AG10803 (cell line): ENCODE measurements around the gene KIAA1217.

Experiments used
- DNase-seq: peaks from one replicate; pipeline ENCODE4 v3.0.0; 2010; ENCODE audit warnings: low read depth
- H3K4me3 ChIP-seq: 2 replicates; pipeline ENCODE4 v1.5.1; 2011; ENCODE audit warnings: mild to moderate bottlenecking, low read length, control low read depth
- TF ChIP-seq, protein P1 (sequence below): conservative IDR thresholded peaks from 2 replicates; pipeline ENCODE4 v1.5.1; 2011; ENCODE audit warnings: mild to moderate bottlenecking, low read length, control low read depth, inconsistent platforms

KIAA1217 gene

DNA sequence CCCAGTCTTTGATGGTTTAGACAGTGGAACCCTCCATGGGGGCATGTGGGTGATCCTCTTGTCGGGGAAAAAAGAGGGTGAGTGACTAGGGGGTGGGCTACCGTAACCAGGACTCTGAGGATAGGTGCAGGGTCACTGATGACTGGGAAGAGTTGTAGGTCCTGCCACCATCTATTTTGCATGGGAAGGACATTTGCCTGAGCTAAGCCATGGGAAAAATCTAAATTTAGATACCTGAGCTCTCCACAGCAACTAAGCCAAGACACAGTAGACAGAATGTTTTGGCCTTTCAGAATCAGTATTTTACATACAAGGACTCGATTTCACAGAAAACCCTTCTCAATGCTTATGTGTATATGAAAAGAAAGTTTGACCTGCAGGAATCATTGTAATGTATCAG, 52.7 kb downstream of the KIAA1217 start:
- TF ChIP-seq, protein P1, sequence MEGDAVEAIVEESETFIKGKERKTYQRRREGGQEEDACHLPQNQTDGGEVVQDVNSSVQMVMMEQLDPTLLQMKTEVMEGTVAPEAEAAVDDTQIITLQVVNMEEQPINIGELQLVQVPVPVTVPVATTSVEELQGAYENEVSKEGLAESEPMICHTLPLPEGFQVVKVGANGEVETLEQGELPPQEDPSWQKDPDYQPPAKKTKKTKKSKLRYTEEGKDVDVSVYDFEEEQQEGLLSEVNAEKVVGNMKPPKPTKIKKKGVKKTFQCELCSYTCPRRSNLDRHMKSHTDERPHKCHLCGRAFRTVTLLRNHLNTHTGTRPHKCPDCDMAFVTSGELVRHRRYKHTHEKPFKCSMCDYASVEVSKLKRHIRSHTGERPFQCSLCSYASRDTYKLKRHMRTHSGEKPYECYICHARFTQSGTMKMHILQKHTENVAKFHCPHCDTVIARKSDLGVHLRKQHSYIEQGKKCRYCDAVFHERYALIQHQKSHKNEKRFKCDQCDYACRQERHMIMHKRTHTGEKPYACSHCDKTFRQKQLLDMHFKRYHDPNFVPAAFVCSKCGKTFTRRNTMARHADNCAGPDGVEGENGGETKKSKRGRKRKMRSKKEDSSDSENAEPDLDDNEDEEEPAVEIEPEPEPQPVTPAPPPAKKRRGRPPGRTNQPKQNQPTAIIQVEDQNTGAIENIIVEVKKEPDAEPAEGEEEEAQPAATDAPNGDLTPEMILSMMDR = no peak
- no peak for DNase-seq
- no peak overlapping the region for H3K4me3 ChIP-seq

DNA sequence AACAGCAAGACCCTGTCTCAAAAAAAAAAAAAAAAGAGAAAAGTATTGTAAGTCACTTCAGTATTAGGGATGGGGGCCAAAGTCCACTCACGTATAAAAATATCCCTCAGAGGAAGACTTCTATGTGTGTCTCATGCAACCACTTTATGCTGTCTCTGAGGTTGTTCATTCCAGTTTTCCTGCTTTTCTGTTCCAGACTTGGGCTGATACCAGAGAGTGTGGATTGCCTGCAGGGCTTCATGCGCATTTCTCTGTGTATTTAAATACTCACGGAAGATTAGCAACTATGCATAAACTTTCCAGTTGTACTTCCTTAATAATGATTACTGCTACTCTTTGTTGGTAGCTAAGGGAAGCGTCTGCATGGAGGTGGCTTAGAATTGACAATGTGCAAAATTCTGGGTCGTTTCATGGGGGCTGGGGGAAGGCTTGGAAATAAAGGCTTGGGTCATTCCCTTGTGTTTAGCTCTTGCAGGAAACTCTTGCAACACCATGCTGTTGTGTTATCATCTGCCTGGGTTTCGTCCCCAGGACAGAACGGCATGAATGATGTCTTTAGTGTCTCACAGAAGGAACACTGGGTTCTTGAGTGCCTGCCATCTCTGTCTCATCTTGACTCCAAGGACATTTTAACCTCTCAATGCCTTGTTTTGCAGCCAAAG, 54.1 kb downstream of the KIAA1217 start:
- TF ChIP-seq, protein P1 = no peak
- no peak for DNase-seq
- no peak overlapping the region for H3K4me3 ChIP-seq

DNA sequence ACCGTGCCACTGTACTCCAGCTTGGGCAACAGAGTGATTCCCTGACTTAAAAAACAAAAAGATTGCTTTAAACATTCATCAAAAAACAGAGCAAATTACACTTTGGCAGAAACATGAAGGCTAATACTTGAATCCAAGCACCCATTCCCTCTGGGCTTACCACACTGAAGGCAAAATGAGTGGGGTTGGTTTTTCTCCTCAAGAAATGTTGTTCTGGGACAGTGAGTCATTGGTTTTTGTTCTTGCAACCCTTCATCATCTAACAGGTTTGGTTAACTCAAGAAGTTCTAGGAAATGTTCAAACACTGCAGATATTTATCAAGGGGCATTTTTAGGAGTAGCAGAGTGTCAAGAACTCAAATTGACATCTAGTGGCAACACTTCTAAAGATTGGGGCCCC, 60.5 kb downstream of the KIAA1217 start:
- H3K4me3 ChIP-seq = no peak overlapping the region
- DNase-seq = no peak
- TF ChIP-seq, protein P1 = no peak

DNA sequence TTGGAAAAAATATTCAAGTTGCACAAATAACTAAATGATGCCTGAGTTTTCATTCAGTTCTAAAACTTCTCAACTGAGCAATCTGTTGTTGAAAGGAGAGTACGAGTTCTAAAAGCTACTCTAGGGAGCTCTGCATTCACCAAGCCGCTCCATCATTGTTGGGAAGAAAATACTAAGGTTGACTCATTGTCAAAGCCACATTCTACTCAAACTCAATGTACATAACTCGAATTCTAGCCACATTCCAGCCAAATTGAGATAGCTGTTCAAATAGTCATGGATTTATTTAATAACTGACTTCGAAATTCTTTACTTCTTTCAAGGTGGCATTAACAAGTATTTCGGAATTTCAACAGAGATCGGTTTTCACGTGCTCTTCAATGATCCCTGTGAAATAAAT, 63.4 kb downstream of the KIAA1217 start:
- no peak overlapping the region for H3K4me3 ChIP-seq
- DNase-seq = no peak
- TF ChIP-seq, protein P1 = no peak

DNA sequence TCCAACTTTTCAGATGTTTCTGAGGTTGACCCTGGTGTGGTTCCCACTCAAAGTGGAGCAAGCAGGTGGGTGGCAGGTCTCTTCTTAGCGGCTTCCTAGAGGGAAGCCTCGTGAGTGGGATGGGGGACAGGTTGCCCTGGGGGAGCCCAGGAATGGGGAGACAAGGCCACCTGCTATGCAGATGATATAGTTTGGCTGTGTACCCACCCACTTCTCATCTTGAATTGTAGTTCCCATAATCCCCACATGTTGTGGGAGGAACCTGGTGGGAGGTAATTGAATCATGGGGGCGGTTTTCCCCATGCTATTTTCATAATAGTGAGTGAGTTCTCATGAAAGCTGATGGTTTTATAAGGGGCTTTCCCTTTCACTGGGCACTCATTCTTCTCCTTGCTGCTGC, 68.3 kb downstream of the KIAA1217 start:
- TF ChIP-seq, protein P1 = no peak
- no peak for DNase-seq

DNA sequence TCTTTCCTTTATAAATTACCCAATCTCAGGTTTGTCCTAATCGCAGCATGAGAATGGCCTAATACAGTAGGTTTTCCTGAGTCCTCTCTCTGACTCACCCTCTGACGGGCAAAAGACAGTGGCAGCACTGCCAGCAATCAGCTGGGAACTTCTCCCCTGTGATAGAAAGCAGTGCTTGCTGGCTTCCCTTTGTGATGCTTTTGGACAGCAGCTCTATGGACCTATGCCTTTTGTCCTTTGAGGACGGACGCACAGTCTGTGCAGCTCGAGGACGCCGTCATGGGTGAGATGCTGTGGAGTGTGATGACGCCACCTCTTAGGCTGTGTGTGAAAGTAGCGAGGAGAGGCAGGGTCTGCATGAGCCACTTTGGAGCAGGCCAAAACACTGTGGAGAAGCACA, 68.8 kb downstream of the KIAA1217 start:
- DNase-seq = no peak
- TF ChIP-seq, protein P1 = no peak
- no peak overlapping the region for H3K4me3 ChIP-seq

More for the DNA sequence above, 68.3 kb downstream of the KIAA1217 start:
- H3K4me3 ChIP-seq = no peak overlapping the region

DNA sequence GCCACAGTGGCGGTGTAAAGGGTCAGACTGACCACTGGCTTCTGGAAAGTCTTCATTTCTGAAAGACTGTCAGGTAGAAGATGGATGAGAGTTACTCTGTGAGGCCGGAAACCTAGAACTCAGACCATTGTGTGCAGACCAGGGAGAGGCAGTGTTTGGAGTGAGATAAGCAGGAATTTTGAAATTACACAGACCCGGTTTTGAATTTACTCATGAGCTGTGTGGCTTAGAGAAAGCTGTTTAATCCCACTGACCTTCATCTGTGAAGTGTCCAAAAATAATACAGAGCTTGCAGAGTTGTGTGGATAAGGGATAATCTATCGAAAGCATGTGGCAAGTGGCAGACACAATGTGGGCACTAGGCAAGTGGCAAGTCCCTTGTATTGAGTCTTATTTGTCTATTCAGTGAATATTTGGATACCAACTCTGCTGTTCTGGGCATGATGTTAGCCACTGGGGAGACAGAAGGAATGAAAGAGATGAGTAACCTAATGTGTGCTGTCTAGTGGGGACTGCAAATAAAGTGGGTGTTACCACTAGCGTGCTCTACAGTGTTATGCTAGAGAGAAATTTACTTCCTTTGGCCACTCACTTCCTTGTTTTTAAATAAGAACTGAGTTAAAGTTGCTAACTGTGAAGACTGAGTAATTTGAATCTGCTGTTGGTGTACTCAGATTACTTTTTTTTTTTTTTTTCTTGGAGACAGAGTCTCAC, 69.4 kb downstream of the KIAA1217 start:
- TF ChIP-seq, protein P1 = no peak
- no peak for DNase-seq

More for the DNA sequence above, 69.4 kb downstream of the KIAA1217 start:
- no peak overlapping the region for H3K4me3 ChIP-seq
